ENCODE data around the gene LARGE1.
"Not testable (repeated sequence)": the region's sequence is repeated elsewhere in the genome, so short reads cannot be mapped to it uniquely, and the experiment has no call there.

LARGE1 gene

DNA sequence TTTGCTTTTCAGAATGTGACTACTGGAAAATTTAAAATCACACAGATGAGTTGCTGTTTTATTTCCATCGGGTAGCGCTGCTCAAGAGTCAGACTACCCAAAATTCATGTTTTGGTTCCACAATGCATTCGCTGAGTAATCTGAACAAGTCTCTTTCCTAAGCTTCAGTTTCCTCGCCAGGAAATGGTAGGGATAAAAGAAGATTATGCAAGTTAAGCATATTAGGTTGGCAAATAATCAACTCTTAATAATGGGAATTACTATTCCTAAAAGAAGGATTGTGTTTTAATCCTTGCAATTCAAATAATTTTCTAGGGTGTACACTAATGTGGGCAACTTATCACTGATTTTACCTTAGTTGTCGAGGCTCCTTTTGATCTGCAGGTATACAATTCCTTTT is 326.5 kb downstream of the LARGE1 start:
- no peak for DNase-seq (ENCODE audit: low spot score)

GRCh38 chr22:33591946-33592345 is 328.3 kb downstream of the LARGE1 start:
- DNase-seq (ENCODE audit: low spot score): no peak

DNA sequence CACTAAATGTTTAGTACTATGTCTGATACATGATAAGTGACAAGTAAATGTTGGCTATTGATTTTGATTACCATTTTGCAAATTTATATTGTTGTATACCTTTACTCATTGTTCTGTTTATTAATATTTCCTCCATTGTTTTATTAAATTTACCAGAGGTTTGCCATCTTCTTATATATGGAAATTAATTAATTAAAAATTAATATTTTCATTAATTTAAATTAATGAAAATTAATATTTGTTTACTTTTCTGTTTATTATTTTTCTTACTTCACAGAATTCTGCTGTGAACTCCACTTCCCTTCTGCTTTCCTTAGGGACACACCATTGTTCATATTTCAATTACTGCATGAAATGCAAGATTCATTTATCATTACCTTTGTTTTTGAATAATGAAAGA is 331.0 kb downstream of the LARGE1 start:
- DNase-seq (ENCODE audit: low spot score): no peak

DNA sequence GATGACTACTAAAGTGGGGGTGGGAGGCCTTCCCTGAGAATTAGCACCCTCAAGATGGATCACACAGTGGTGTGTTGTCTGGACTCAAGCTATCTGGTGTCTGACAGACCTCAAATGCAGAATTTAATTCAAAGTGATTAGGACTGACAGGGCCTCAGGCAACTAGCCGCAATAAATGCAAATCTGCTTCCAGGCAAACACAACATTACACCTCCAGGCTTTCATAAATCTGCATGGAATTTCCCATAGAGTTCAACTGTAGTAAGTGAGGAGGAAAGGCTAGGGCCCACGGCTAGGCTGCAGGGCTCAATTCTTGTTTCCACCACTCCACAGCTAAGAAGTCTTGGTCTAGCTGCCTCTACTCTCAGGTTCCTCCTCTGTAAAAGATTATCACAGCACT is 331.4 kb downstream of the LARGE1 start:
- DNase-seq (ENCODE audit: low spot score): no peak

- DNase-seq (ENCODE audit: low spot score): no peak
Observed at GRCh38 chr22:33584152-33584551, 336.1 kb downstream of the LARGE1 start.

GRCh38 chr22:33582822-33583400 is 337.4 kb downstream of the LARGE1 start:
- DNase-seq (ENCODE audit: low spot score): no peak

DNA sequence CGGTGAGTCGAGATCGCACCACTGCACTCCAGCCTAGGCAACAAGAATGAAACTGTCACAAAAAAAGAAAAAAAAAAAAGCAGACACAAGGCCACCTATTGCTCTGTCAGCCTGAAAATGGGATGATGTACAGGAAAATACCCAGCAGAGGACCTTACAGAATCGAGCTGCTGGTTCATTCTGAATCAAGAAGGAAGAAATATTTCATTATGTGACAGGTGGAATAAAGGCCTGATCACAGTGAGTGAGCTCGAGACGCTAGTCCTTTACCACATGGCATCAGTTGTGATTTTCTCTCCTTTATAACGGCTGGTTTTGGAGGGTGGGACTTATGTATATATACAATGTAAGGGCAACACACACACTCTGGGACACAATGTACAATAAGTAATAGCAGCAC is 340.0 kb downstream of the LARGE1 start:
- DNase-seq (ENCODE audit: low spot score): no peak

DNA sequence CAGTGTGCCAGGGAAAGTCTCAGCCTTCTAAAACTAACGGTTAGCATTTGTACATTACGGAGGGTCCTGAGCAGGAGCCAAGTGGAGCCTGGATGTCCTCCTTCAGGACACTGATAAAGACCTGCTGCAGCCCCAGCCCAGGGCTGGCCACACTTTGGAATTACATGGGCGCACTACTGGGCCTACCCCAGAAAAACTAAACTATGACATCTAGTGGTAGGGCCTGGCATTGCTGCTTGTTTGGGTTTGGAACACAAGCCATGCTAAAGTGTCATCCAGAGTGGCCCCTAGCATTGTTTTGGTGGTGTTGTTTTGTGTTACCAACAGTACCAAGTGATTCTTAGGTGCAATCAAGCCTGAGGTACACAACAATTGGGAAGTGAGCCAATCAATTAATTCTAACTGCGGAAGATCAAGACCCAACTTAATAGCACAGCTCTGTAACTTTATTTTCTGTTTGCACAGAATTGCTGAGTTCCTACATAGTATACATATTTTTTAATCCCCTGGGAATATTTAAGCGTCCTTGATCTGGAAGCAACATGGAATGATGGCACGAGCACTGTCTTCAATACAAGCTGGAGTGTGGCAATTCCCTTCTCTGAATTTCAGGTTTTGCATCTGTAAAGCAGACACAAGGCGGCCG is 340.7 kb downstream of the LARGE1 start:
- peak; percentile 78 for DNase-seq (ENCODE audit: low spot score)

- no peak for DNase-seq (ENCODE audit: low spot score)
Observed at GRCh38 chr22:33578752-33579151, 341.5 kb downstream of the LARGE1 start.

GRCh38 chr22:33577862-33578411 is 342.3 kb downstream of the LARGE1 start:
- no peak for DNase-seq (ENCODE audit: low spot score)

DNA sequence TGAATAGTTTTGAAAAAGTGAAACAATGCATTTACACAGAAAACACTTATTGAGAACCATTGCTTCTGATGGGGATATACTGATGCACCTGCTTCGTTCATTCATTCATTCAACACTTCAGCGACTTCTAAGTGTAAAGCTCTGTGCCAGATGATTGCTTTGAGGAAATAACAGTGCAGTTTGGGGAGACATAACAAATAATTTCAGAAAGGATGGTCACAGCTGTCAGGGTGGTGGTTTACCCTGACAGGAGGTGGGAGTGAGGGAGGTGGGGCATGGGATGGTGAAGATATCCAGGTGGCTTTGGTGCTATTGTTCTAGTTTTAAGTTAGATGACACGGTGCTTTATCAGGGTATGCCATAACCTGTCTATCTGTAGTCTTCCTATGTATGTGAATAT is 344.1 kb downstream of the LARGE1 start:
- DNase-seq (ENCODE audit: low spot score): no peak

DNA sequence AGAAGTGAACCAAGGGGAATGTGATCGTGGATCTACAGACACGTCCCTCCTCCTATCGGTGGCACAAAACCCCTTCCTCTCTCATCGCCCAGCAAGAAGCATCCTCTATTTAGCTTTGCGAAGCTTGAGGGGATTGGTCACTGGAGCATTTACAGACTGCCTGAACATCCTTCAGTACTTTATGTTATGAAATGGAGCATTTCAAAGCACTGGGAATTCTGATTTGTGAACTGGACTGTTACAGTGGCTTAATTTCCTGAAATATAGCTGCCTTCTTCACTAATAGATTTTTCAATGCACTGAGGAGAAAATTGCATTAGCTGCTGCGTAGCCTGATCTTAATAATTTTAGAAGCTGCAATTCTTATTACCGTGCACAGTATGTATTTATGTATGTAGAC is 344.5 kb downstream of the LARGE1 start:
- DNase-seq (ENCODE audit: low spot score): no peak

GRCh38 chr22:33575041-33575440 is 345.2 kb downstream of the LARGE1 start:
- DNase-seq (ENCODE audit: low spot score): no peak

- no peak for DNase-seq (ENCODE audit: low spot score)
Observed at GRCh38 chr22:33573479-33573878, 346.8 kb downstream of the LARGE1 start.

GRCh38 chr22:33572086-33572485 is 348.2 kb downstream of the LARGE1 start:
- DNase-seq (ENCODE audit: low spot score): no peak

- DNase-seq (ENCODE audit: low spot score): no peak
Observed at GRCh38 chr22:33570110-33570509, 350.2 kb downstream of the LARGE1 start.

DNA sequence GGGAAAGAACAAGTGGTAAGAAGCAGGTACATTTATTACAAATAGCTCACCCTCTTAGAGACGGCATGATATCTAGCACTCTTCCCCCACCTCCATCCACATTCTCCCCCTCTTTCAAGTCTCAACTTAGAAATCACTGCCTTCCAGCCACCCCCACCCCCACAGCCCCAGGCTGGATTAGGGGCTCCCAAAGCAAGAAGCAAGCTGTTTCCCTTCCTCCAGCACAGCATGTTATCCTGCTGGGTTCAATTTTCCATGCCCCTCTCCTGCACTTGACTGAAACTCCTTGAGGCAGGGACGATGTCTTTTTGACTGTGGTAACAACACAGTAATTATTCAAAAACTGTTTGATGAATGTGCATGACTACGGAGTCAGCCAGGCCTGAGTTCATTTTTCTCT is 350.7 kb downstream of the LARGE1 start:
- peak; percentile 59 for DNase-seq (ENCODE audit: low spot score)

- DNase-seq (ENCODE audit: low spot score): no peak
Observed at GRCh38 chr22:33569018-33569417, 351.3 kb downstream of the LARGE1 start.

DNA sequence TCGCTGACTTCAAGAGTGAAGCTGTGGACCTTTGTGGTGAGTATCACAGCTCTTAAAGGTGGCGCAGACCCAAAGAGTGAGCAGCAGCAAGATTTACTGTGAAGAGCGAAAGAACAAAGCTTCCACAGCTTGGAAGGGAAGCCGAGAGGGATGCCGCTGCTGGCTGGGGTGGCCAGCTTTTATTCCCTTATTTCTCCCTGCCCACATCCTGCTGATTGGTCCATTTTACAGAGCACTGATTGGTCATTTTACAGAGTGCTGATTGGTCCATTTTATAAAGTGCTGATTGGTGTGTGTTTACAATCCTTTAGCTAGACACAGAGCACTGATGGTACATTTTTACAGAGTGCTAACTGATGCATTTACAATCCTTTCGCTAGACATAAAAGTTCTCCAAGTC is 353.8 kb downstream of the LARGE1 start:
- DNase-seq (ENCODE audit: low spot score): not testable (repeated sequence)

GRCh38 chr22:33565580-33565995 is 354.7 kb downstream of the LARGE1 start:
- no peak for DNase-seq (ENCODE audit: low spot score)

DNA sequence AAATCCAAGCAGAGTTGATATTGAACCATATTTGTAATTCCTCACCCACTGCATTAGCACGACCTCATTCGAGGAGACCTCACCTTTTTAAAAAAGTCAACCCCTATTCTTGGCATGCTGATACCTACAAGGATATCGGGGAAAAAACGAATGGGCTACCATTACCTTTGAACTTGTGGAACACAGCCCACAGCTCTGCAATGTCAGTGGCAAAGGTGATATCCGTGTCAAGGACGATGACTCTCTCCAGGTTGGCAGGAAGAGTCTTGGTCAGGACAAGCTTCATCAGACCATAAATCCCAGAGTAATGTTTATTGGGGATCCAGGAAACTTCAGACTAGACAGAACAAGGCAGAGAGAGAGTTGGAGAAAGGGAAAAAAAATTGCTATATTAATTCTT is 355.6 kb downstream of the LARGE1 start:
- DNase-seq (ENCODE audit: low spot score): no peak

DNA sequence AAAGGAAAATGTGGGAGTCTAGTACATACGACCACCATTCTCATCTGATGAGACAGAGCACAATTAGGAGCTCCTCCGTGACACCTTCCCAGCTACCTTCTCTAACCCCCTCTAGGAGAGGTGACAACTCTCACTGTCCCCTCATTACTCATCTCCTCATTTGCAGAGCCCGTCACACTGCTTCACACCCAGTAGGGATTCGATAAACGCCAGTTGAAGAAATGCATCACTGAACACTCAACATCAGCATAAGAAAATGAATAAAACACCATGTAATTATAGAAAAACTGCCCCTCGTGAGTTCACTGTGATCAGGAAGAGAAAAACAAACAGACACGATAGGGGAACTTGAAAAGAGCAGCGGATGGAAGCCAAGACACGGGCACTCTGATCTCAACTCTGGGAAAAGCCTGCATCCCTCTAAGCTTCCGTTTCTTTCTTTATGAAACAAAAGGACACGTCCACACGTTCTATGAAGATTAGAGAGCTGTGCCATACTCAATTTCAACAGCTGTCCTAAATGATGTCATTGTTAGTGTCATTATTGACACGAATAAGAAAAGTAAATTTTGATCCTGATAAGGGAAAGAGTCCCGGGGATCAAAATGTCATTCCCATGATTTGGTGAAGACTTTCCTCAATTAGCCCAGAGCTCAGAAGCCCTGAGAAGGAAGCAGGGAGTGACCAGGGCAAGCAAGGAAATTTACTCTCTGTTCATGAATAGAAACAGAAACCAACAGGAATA is 356.9 kb downstream of the LARGE1 start:
- DNase-seq (ENCODE audit: low spot score): no peak

- no peak for DNase-seq (ENCODE audit: low spot score)
Observed at GRCh38 chr22:33562501-33562900, 357.8 kb downstream of the LARGE1 start.
